Left lung (tissue), 10 donors: ENCODE results near the gene SANBR. TPM values are rescaled to one million over a fixed set of nuclear protein-coding genes. Genes with fewer than 3 reads are reported as not detected.

Experiments used
- ATAC-seq: fragments of 200-7000 bp; cut with Tn5 transposase; one replicate; pipeline ENCODE4 v1.9.1; 2020; ENCODE audit warnings: moderate library complexity
- DNase-seq, 4 donors: peaks; one replicate each; pipeline ENCODE4 v3.0.0-alpha.2; 2013 to 2020
- H3K27ac ChIP-seq, 2 donors: fragments of 200-600 bp; sonication (generic) in 1 of 2; one replicate each; pipeline versions ENCODE4 v1.5.0 to v1.8.0; 2020 to 2021
- H3K27me3 ChIP-seq, 2 donors: fragments of 200-600 bp; sonication (generic) in 1 of 2; one replicate each; pipeline versions ENCODE4 v1.5.0 to v1.8.0; 2020 to 2021
- H3K36me3 ChIP-seq, 2 donors: fragments of 200-600 bp; sonication (generic) in 1 of 2; one replicate each; pipeline versions ENCODE4 v1.5.0 to v1.8.0; 2020 to 2021
- H3K4me1 ChIP-seq, 2 donors: fragments of 200-600 bp; one replicate each; pipeline ENCODE4 v1.8.0; 2021
- H3K4me3 ChIP-seq, 2 donors: fragments of 200-600 bp; sonication (generic) in 1 of 2; one replicate each; pipeline versions ENCODE4 v1.5.0 to v1.8.0; 2020 to 2021; ENCODE audit warnings: mild to moderate bottlenecking in 1 of 2
- H3K9me3 ChIP-seq, 2 donors: fragments of 200-600 bp; sonication (generic) in 1 of 2; one replicate each; pipeline versions ENCODE4 v1.5.0 to v1.8.0; 2020 to 2021
- intact Hi-C, 2 donors: fragments of 100-400 bp; cut with DNase I; formaldehyde crosslinking; loops; one replicate each; pipeline versions ENCODE4 v1.11.2 to v1.14.2; 2022
- polyA plus RNA-seq, 6 donors: library from polyadenylated mRNA; unstranded; fragments of 120-200 nt; gene quantifications; one replicate each; pipeline ENCODE4 v1.2.1, GENCODE V29; 2013; ENCODE audit not compliant: insufficient read length in 6 of 6
- total RNA-seq, 2 donors: library from RNA; stranded (reverse); fragmentation: NEBNext Ultra II Directional; extraction: Animal tissue kit (Norgen Biotek cat#: 25700); gene quantifications; one replicate each; pipeline ENCODE4 v1.2.1, GENCODE V29; 2021
- TF ChIP-seq, protein P1 (sequence below), 2 donors: fragments of 200-600 bp; sonication (generic) in 1 of 2; IDR thresholded peaks; one replicate each; pipeline versions ENCODE4 v1.5.0 to v1.8.0; 2021; ENCODE audit warnings: antibody characterized with exemption in 2 of 2
- donor health status: DM: no; HTN: yes; CAD: no.
- donor health status: DM: no; HTN: no; CAD: no.

The SANBR gene
- total and polyA plus RNA-seq, 8 donors, result 13.8 to 44.1 (median 36.7) TPM

DNA sequence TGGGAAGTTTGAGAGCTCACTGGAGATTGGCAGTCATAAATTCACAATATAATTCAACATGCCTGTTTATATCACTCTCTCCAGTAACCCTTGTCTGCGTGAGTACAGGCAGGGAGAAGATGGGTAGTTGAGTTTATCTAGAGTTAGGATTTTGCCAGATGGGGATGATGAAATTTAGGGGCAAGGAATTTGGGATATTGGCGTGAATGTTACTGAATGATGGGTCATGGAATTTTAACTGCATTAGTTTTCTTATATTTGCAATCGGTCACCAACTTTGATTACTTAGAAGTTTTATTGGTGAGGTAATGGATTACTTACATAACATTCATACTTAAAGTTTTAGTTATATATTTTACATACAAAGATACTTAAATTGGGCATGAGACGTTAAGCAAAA lies 35.1 kb downstream of the SANBR start:
- intact Hi-C loops, result no loop called here
- ATAC-seq, result no peak
- no peaks in the 10 kb centered on the region for H3K9me3 ChIP-seq
- no peak for DNase-seq
- H3K27me3 ChIP-seq, result no peaks in the 10 kb centered on the region
- TF ChIP-seq, protein P1, sequence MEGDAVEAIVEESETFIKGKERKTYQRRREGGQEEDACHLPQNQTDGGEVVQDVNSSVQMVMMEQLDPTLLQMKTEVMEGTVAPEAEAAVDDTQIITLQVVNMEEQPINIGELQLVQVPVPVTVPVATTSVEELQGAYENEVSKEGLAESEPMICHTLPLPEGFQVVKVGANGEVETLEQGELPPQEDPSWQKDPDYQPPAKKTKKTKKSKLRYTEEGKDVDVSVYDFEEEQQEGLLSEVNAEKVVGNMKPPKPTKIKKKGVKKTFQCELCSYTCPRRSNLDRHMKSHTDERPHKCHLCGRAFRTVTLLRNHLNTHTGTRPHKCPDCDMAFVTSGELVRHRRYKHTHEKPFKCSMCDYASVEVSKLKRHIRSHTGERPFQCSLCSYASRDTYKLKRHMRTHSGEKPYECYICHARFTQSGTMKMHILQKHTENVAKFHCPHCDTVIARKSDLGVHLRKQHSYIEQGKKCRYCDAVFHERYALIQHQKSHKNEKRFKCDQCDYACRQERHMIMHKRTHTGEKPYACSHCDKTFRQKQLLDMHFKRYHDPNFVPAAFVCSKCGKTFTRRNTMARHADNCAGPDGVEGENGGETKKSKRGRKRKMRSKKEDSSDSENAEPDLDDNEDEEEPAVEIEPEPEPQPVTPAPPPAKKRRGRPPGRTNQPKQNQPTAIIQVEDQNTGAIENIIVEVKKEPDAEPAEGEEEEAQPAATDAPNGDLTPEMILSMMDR (IDR thresholded peaks at IDR 0.05), result no peak
- peaks cover 0 to 22% of the 10 kb centered on the region in 2 donors for H3K36me3 ChIP-seq
- no peak overlapping the region for H3K4me3 ChIP-seq
- H3K27ac ChIP-seq, result no peak overlapping the region
- H3K4me1 ChIP-seq, result no peaks in the 10 kb centered on the region

GRCh38 chr2:61109291-61109690 lies 43.6 kb downstream of the SANBR start:
- no peaks in the 10 kb centered on the region for H3K27me3 ChIP-seq
- TF ChIP-seq, protein P1 (IDR thresholded peaks at IDR 0.05), result no peak
- no peak overlapping the region for H3K27ac ChIP-seq
- no peaks in the 10 kb centered on the region for H3K4me1 ChIP-seq
- ATAC-seq (peak; percentile 81), DNase-seq (no peak)
- no peaks in the 10 kb centered on the region for H3K9me3 ChIP-seq
- intact Hi-C loops, result no loop called here
- H3K4me3 ChIP-seq, result no peak overlapping the region
- H3K36me3 ChIP-seq, result peaks cover 0 to 57% of the 10 kb centered on the region in 2 donors

DNA sequence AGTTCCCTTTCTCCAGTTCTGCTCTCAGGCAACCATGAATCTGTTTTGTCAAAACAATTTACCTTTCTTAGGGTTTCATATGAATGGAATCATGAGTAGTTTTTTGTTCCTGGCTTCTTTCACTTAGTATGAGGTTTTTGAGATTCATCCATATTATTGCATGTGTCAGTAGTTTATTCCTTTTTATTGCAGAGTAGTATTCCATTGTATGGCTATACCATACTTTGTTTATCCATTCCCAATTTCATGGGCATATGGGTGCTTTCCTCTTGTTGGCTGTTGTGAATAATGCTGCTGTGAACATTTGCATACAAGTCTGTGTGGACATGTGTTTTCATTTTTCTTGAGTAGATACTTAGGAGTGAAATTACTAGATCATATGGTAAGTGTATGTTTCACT lies 46.0 kb downstream of the SANBR start:
- peaks cover 0 to 52% of the 10 kb centered on the region in 2 donors for H3K36me3 ChIP-seq
- no peaks in the 10 kb centered on the region for H3K9me3 ChIP-seq
- no peaks in the 10 kb centered on the region for H3K27me3 ChIP-seq
- ATAC-seq (no peak), DNase-seq (no peak)
- H3K27ac ChIP-seq, result no peak overlapping the region
- no peaks in the 10 kb centered on the region for H3K4me1 ChIP-seq
- intact Hi-C loops, result no loop called here
- TF ChIP-seq, protein P1 (IDR thresholded peaks at IDR 0.05), result no peak
- no peak overlapping the region for H3K4me3 ChIP-seq

DNA sequence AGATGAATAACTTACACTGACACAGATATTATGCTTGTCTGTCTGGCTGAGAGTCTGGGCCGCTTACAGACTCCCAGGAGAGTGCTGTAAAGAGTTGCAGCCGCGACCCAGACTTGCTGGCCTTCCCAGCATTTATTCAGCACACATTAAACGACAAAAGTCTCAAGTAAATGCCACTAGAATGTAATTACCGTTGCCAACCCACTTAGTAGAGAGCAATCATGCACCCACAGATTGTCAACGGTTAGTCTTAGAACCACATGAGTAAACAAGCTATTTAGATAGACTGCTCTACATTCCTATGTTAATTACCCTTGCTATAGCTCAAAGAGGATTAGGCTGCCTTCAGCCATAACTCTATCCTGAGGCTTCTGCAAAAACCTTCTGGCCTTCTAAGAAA lies 48.5 kb downstream of the SANBR start:
- no peaks in the 10 kb centered on the region for H3K4me1 ChIP-seq
- H3K27ac ChIP-seq, result no peak overlapping the region
- H3K9me3 ChIP-seq, result no peaks in the 10 kb centered on the region
- peaks cover 0 to 76% of the 10 kb centered on the region in 2 donors for H3K36me3 ChIP-seq
- DNase-seq (no peak), ATAC-seq (no peak)
- TF ChIP-seq, protein P1 (IDR thresholded peaks at IDR 0.05), result no peak
- intact Hi-C loops, result no loop called here
- no peaks in the 10 kb centered on the region for H3K27me3 ChIP-seq
- H3K4me3 ChIP-seq, result no peak overlapping the region

Other genes starting within 250 kb of the SANBR start
- 10 to 100 TPM; 21.0 to 31.8 TPM for gene REL, start 184.3 kb upstream of the SANBR start, total RNA-seq
- 10 to 100 TPM in 5 of 6 donors, 1 to 10 TPM in 1; 10.0 to 12.8 (median 10.9) TPM for gene REL, start 184.3 kb upstream of the SANBR start, polyA plus RNA-seq
- 10 to 100 TPM; 25.5 to 31.0 TPM for gene PEX13, start 48.2 kb upstream of the SANBR start, total RNA-seq
- 10 to 100 TPM; 24.7 to 31.4 (median 28.5) TPM for gene PEX13, start 48.2 kb upstream of the SANBR start, polyA plus RNA-seq
- gene PUS10, start 47.6 kb upstream of the SANBR start, total RNA-seq, result 10 to 100 TPM in 1 of 2 donors, 1 to 10 TPM in 1; 8.6 to 14.2 TPM
- gene PUS10, start 47.6 kb upstream of the SANBR start, polyA plus RNA-seq, result 10 to 100 TPM; 10.5 to 16.1 (median 12.2) TPM
- 10 to 100 TPM in 1 of 2 donors, 1 to 10 TPM in 1; 5.0 to 11.4 TPM for gene C2orf74, start 96.3 kb downstream of the SANBR start, total RNA-seq
- gene C2orf74, start 96.3 kb downstream of the SANBR start, polyA plus RNA-seq, result 10 to 100 TPM; 12.0 to 26.5 (median 19.5) TPM